HepG2 (cell line): ENCODE results near the gene C11orf24. TPM values are rescaled to one million over a fixed set of nuclear protein-coding genes. Genes with fewer than 3 reads are reported as not detected.
A peak's percentile ranks its signal among the peaks of the same experiment; 100 is the strongest.

Experiments
- ATAC-seq: fragments of 200-7000 bp; cut with Tn5 transposase; 3 replicates; pipeline ENCODE4 v1.9.1; 2020; ENCODE audit warnings: mild to moderate bottlenecking, moderate library complexity
- BruUV-seq: library from RNA; stranded (reverse); fragments of 400-500 nt; replicated peaks from 2 replicates; lab custom pipeline; 2021; lab: Mats Ljungman, UMichigan
- CTCF ChIA-PET: fragments of 300-600 bp; formaldehyde crosslinking; extraction: SDS; loops from one replicate; lab custom pipeline; 2021; ENCODE audit warnings: low total read pairs, inconsistent platforms, low intra/inter-chr PET ratio; lab: Yijun Ruan, JAX
- POLR2A ChIA-PET: fragments of 350-600 bp; sonication (Branson Sonifier 250); formaldehyde crosslinking; loops from one replicate; lab custom pipeline; 2020; ENCODE audit warnings: antibody characterized with exemption, inconsistent platforms; lab: Yijun Ruan, JAX
- DNase-seq: peaks from one replicate; pipeline ENCODE4 v3.0.0-alpha.2; 2015; ENCODE audit warnings: low spot score
- FAIRE-seq: peaks from 3 replicates; lab custom pipeline; 2011; peaks lifted over from hg19 to GRCh38; lab: Jason Lieb, UNC
- H2AFZ ChIP-seq: one replicate; pipeline ENCODE4 v1.6.1; 2011; ENCODE audit warnings: low read length, inconsistent platforms
- H3K27ac ChIP-seq: fragments of 300-600 bp; 3 replicates; pipeline ENCODE4 v1.8.0; 2011; ENCODE audit warnings: mixed run types, mild to moderate bottlenecking, mixed read lengths, low read length, inconsistent platforms; ENCODE audit not compliant: insufficient read depth; ENCODE audit errors: extremely low read length
- H3K27me3 ChIP-seq, 2 experiments: fragments of 200-600 bp in 1 of 2; 2 replicates in 1 of 2; 3 replicates in 1 of 2; pipeline versions ENCODE4 v1.6.0 to v1.8.0; 2011; ENCODE audit warnings: low read length in 2 of 2, mild to moderate bottlenecking in 2 of 2, moderate library complexity in 2 of 2, inconsistent platforms in 1 of 2; ENCODE audit not compliant: insufficient read depth in 2 of 2, control insufficient read depth in 1 of 2
- H3K36me3 ChIP-seq, 2 experiments: fragments of 200-600 bp in 1 of 2; replicated peaks in 1 of 2; 2 replicates in 1 of 2; 3 replicates in 1 of 2; pipeline versions ENCODE4 v1.5.1 to v1.8.0; 2011; ENCODE audit warnings: low read length in 2 of 2, inconsistent platforms in 1 of 2; ENCODE audit not compliant: insufficient read depth in 2 of 2, control insufficient read depth in 1 of 2
- H3K4me1 ChIP-seq: 2 replicates; pipeline ENCODE4 v1.5.1; 2012; ENCODE audit warnings: low read length, inconsistent platforms; ENCODE audit not compliant: insufficient read depth
- H3K4me2 ChIP-seq: 2 replicates; pipeline ENCODE4 v1.6.0; 2011; ENCODE audit warnings: low read depth, low read length, inconsistent platforms
- H3K4me3 ChIP-seq, 3 experiments: fragments of 200-600 bp in 1 of 3; sonication (generic), shearing (Covaris generic) in 1 of 3; replicated peaks in 1 of 3; 2 replicates each; pipeline ENCODE4 v1.5.1; 2011 to 2016; ENCODE audit warnings: low read length in 3 of 3, inconsistent platforms in 2 of 3, low read depth in 2 of 3, mild to moderate bottlenecking in 2 of 3, control low read depth in 1 of 3, mixed read lengths in 1 of 3; ENCODE audit not compliant: insufficient read depth in 1 of 3
- H3K79me2 ChIP-seq: one replicate; pipeline ENCODE4 v1.6.1; 2011; ENCODE audit warnings: low read length, inconsistent platforms; ENCODE audit not compliant: insufficient read depth
- H3K9ac ChIP-seq: 2 replicates; pipeline ENCODE4 v1.6.0; 2011; ENCODE audit warnings: mild to moderate bottlenecking, low read depth, low read length, inconsistent platforms; ENCODE audit not compliant: insufficient read depth
- H3K9me3 ChIP-seq: 2 replicates; pipeline ENCODE4 v1.5.1; 2012; ENCODE audit warnings: mild to moderate bottlenecking, low read length
- H4K20me1 ChIP-seq: 2 replicates; pipeline ENCODE4 v1.6.0; 2011; ENCODE audit warnings: inconsistent platforms, mild to moderate bottlenecking, low read length, moderate library complexity; ENCODE audit not compliant: insufficient read depth
- CAMTA2 ChIP-seq: sonication (generic); formaldehyde crosslinking; IDR thresholded peaks from 2 replicates; pipeline ENCODE4 v1.4.0; 2020; ENCODE audit warnings: mild to moderate bottlenecking, missing genetic modification reagents, borderline replicate concordance
- HNF4A ChIP-seq: sonication (generic); formaldehyde crosslinking; IDR thresholded peaks from 2 replicates; pipeline ENCODE4 v1.4.0; 2020; ENCODE audit warnings: missing genetic modification reagents
- KDM5B ChIP-seq: sonication (generic); formaldehyde crosslinking; IDR thresholded peaks from 2 replicates; pipeline ENCODE4 v1.4.0; 2020; ENCODE audit warnings: missing genetic modification reagents, mild to moderate bottlenecking, borderline replicate concordance
- MED8 ChIP-seq: sonication (generic); formaldehyde crosslinking; IDR thresholded peaks from 2 replicates; pipeline ENCODE4 v1.8.1; 2023; ENCODE audit warnings: mild to moderate bottlenecking, missing genetic modification reagents; ENCODE audit not compliant: insufficient replicate concordance
- SRSF1 ChIP-seq: fragments of 200-400 bp; formaldehyde crosslinking; optimal IDR thresholded peaks from 2 replicates; pipeline ENCODE3; 2017; ENCODE audit warnings: mild to moderate bottlenecking, low read depth, low read length, moderate library complexity
- ZNF772 ChIP-seq: sonication (generic); formaldehyde crosslinking; IDR thresholded peaks from 2 replicates; pipeline ENCODE4 v1.5.0; 2020; ENCODE audit warnings: mild to moderate bottlenecking, missing genetic modification reagents
- WGBS: methylation state at CpG from one replicate; pipeline ENCODE4 v1.1.6; 2017; ENCODE audit warnings: low lambda C conversion rate; 5-methylcytosine and 5-hydroxymethylcytosine counted together
- in situ Hi-C: cut with HindIII; loops from 2 replicates; pipeline ENCODE4 v1.10.0; 2017; ENCODE audit warnings: low pct_unique_long_range_greater_than_20kb; ENCODE audit not compliant: extremely low pct_ligation_motif_present
- intact Hi-C: fragments of 100-400 bp; cut with micrococcal nuclease; formaldehyde crosslinking; loops from one replicate; pipeline ENCODE4 v1.10.0; 2022; ENCODE audit not compliant: unreplicated experiment
- polyA plus RNA-seq, 8 experiments: library from polyadenylated mRNA; depleted of rRNA in 3 of 8; stranded (reverse) in 7 of 8; unstranded in 1 of 8; fragments of >200 nt; fragmentation: Illumina TruSeq in 4 of 8; extraction: Trizol in 4 of 8; gene quantifications; 2 replicates each; pipeline versions ENCODE4 v1.2.1 to v1.2.3, GENCODE V29; 2011 to 2016; ENCODE audit warnings: low read depth in 4 of 8, missing spikeins in 1 of 8, mixed read lengths in 1 of 8; ENCODE audit not compliant: insufficient read depth in 1 of 8
- total RNA-seq, 5 experiments: library from RNA; depleted of rRNA; stranded (reverse); fragments of >200 nt; fragmentation: Illumina TruSeq; extraction: Trizol; gene quantifications; 2 replicates each; pipeline ENCODE4 v1.2.3, GENCODE V29; 2016; ENCODE audit warnings: low read depth in 1 of 5
- TF ChIP-seq, protein P1 (sequence below): sonication (generic); formaldehyde crosslinking; IDR thresholded peaks from 2 replicates; pipeline ENCODE4 v1.4.0; 2020; ENCODE audit warnings: mild to moderate bottlenecking, missing genetic modification reagents
- TF ChIP-seq, protein P2 (sequence below): sonication (generic); formaldehyde crosslinking; IDR thresholded peaks from 2 replicates; pipeline ENCODE4 v1.4.0; 2020; ENCODE audit warnings: missing genetic modification reagents
- TF ChIP-seq, protein P3 (sequence below): sonication (generic); formaldehyde crosslinking; IDR thresholded peaks from 2 replicates; pipeline ENCODE4 v1.4.0; 2020; ENCODE audit warnings: missing genetic modification reagents
- TF ChIP-seq, protein P4 (sequence below): sonication (generic); formaldehyde crosslinking; IDR thresholded peaks from 2 replicates; pipeline ENCODE4 v1.4.0; 2020; ENCODE audit warnings: missing genetic modification reagents

Gene C11orf24
- total and polyA plus RNA-seq, 2 of the 13 experiments (the other 11 are each of a cell fraction or from before 2014, with no cell fraction given), result 52.9 to 55.5 TPM

DNA sequence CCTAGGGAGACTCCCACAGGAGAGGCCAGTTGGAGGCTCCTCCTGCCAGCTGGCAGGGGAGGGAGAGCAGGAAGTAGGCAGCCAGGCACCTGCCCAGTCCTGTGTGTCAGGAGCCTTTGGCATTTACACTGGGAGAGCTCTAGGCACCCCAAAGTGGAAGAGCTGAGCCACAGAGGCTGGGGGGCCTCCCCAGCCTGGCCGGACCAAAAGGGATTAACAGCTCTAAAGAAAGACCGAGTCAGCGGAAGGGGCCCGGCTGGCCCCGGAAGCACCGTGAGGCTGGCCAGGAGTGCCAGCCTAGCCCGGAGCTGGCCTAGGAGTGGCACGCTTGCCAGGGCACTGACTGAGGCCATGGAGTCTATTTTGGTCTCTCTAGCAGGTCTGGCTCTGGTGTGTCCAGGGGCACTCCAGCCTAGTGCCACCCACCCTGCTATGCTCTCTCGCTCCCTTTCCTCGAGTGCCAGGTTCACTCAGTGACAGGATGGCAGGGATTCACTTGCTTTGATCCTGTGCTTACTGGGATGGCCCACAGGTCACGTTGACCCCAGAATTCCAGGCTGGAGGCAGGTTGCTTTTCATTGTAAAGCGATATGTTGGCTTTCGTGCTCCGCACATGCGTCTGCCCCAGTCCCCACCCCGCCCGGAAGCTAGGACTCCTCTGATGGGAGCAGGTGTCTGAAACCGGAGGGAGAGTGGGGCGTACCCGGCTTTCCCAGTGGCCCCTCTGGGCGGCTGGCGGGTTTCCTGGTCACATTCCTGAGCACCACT is 55.4 kb downstream of the C11orf24 start (continued):
- no peak for TF ChIP-seq MED8 (CRISPR knock-in tag)

DNA sequence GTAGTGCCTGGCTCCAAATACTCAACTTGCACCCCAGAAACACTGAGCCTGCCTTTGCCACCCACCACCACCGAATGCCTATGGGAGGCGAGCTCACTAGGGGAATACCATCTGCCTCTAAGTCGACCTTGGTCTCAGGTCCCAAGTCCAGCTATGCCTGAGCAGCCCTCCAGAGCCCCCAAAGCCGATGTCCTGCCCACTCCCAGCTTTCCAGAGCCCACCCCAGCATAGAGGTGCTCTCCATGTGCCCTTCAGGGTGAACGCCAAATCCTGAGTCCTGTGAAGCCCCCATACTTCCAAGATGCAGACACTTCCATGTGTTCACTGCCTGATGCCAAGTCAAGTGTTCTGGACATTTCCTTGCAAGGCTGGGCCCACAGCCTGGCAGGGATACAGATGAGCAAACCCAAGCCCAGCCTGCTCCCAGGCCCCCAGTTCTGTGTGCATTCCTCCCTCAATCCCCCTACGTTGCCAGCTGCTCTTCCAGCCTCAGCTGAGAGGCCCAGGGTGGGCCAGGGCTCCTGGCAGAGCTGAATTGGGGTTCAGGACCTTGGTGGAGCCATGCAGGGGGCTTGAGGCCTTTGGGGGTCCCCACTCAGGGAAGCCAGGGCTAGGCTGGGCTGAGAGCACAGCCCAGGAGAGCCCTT is 56.1 kb downstream of the C11orf24 start:
- peak overlapping the region; percentile 65 for H3K9ac ChIP-seq
- TF ChIP-seq KDM5B (CRISPR knock-in tag) (0 out of 2 replicates have a peak, but pooled peaks have one; percentile 17), SRSF1 (peak; percentile 26), CAMTA2 (CRISPR knock-in tag) (0 out of 2 replicates have a peak, but pooled peaks have one; percentile 48), HNF4A (peak; percentile 55), ZNF772 (CRISPR knock-in tag) (0 out of 2 replicates have a peak, but pooled peaks have one; percentile 50)
- TF ChIP-seq, protein P1, sequence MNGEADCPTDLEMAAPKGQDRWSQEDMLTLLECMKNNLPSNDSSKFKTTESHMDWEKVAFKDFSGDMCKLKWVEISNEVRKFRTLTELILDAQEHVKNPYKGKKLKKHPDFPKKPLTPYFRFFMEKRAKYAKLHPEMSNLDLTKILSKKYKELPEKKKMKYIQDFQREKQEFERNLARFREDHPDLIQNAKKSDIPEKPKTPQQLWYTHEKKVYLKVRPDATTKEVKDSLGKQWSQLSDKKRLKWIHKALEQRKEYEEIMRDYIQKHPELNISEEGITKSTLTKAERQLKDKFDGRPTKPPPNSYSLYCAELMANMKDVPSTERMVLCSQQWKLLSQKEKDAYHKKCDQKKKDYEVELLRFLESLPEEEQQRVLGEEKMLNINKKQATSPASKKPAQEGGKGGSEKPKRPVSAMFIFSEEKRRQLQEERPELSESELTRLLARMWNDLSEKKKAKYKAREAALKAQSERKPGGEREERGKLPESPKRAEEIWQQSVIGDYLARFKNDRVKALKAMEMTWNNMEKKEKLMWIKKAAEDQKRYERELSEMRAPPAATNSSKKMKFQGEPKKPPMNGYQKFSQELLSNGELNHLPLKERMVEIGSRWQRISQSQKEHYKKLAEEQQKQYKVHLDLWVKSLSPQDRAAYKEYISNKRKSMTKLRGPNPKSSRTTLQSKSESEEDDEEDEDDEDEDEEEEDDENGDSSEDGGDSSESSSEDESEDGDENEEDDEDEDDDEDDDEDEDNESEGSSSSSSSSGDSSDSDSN (CRISPR knock-in tag), result peak; percentile 19; the same call in 1 of the 2 replicates
- TF ChIP-seq, protein P2, sequence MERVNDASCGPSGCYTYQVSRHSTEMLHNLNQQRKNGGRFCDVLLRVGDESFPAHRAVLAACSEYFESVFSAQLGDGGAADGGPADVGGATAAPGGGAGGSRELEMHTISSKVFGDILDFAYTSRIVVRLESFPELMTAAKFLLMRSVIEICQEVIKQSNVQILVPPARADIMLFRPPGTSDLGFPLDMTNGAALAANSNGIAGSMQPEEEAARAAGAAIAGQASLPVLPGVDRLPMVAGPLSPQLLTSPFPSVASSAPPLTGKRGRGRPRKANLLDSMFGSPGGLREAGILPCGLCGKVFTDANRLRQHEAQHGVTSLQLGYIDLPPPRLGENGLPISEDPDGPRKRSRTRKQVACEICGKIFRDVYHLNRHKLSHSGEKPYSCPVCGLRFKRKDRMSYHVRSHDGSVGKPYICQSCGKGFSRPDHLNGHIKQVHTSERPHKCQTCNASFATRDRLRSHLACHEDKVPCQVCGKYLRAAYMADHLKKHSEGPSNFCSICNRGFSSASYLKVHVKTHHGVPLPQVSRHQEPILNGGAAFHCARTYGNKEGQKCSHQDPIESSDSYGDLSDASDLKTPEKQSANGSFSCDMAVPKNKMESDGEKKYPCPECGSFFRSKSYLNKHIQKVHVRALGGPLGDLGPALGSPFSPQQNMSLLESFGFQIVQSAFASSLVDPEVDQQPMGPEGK (CRISPR knock-in tag), result no peak
- TF ChIP-seq, protein P3, sequence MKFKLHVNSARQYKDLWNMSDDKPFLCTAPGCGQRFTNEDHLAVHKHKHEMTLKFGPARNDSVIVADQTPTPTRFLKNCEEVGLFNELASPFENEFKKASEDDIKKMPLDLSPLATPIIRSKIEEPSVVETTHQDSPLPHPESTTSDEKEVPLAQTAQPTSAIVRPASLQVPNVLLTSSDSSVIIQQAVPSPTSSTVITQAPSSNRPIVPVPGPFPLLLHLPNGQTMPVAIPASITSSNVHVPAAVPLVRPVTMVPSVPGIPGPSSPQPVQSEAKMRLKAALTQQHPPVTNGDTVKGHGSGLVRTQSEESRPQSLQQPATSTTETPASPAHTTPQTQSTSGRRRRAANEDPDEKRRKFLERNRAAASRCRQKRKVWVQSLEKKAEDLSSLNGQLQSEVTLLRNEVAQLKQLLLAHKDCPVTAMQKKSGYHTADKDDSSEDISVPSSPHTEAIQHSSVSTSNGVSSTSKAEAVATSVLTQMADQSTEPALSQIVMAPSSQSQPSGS (CRISPR knock-in tag), result peak; percentile 7; the same call in 1 of the 2 replicates
- TF ChIP-seq, protein P4, sequence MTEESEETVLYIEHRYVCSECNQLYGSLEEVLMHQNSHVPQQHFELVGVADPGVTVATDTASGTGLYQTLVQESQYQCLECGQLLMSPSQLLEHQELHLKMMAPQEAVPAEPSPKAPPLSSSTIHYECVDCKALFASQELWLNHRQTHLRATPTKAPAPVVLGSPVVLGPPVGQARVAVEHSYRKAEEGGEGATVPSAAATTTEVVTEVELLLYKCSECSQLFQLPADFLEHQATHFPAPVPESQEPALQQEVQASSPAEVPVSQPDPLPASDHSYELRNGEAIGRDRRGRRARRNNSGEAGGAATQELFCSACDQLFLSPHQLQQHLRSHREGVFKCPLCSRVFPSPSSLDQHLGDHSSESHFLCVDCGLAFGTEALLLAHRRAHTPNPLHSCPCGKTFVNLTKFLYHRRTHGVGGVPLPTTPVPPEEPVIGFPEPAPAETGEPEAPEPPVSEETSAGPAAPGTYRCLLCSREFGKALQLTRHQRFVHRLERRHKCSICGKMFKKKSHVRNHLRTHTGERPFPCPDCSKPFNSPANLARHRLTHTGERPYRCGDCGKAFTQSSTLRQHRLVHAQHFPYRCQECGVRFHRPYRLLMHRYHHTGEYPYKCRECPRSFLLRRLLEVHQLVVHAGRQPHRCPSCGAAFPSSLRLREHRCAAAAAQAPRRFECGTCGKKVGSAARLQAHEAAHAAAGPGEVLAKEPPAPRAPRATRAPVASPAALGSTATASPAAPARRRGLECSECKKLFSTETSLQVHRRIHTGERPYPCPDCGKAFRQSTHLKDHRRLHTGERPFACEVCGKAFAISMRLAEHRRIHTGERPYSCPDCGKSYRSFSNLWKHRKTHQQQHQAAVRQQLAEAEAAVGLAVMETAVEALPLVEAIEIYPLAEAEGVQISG, result peak; percentile 31; the same call in 1 of the 2 replicates

More for the DNA sequence above, 56.1 kb downstream of the C11orf24 start:
- peaks cover 48% of the 10 kb centered on the region for H3K4me1 ChIP-seq
- H2AFZ ChIP-seq, result no peak overlapping the region
- H3K36me3 ChIP-seq, result no peaks in the 10 kb centered on the region
- ChIA-PET POLR2A (interaction anchor here (1.0 to 6.1 kb wide), 13 partner anchors 16 to 245 kb away, joined by 3 to 73 read pairs (median 5); partner anchors contain the start of genes C11orf24 and PPP6R3), CTCF (no interaction called here)
- ATAC-seq (peak; percentile 43), FAIRE-seq (no peak), DNase-seq (no peak)
- H3K27ac ChIP-seq, result peak overlapping the region; percentile 16
- H4K20me1 ChIP-seq, result peaks cover 18% of the 10 kb centered on the region
- H3K4me2 ChIP-seq, result peak overlapping the region; percentile 97
- H3K4me3 ChIP-seq, result peak overlapping the region; percentile 51 to 73 (median 59)
- 23% methylated on average over 3 of the region's 6 CpGs for WGBS
- H3K27me3 ChIP-seq, result no peaks in the 10 kb centered on the region; a peak in 1 of 5 replicates
- in situ Hi-C loops, result no loop called here
- intact Hi-C loops, result no loop called here
- H3K9me3 ChIP-seq, result no peaks in the 10 kb centered on the region
- BruUV-seq, result no TSS peak
- H3K79me2 ChIP-seq, result peaks cover 20% of the 10 kb centered on the region
